Hippocampal formation (tissue), 2 donors: ENCODE data around the gene VAMP3.
"Not testable (repeated sequence)": the region's sequence is repeated elsewhere in the genome, so short reads cannot be mapped to it uniquely, and the experiment has no call there.

Experiments used
- DNase-seq, 2 donors: peaks; one replicate each; lab custom pipeline; 2025; lab: John Stamatoyannopoulos, UW

Gene VAMP3

GRCh38 chr1:7768583-7768982, 2.5 kb upstream of the VAMP3 start:
- DNase-seq, result no peak

GRCh38 chr1:7769673-7770412, 1.3 kb upstream of the VAMP3 start:
- no peak for DNase-seq

- no peak for DNase-seq
Measured at GRCh38 chr1:7770669-7770996, 463 bp upstream of the VAMP3 start.

GRCh38 chr1:7771823-7772299, 765 bp downstream of the VAMP3 start:
- DNase-seq, result no peak

GRCh38 chr1:7777591-7777990, 6.5 kb downstream of the VAMP3 start:
- DNase-seq, result no peak

GRCh38 chr1:7778133-7778628, 7.1 kb downstream of the VAMP3 start:
- no peak for DNase-seq

- DNase-seq, result no peak
Measured at GRCh38 chr1:7780976-7781375, 9.9 kb downstream of the VAMP3 start.

GRCh38 chr1:7781501-7781900, 10.4 kb downstream of the VAMP3 start:
- no peak for DNase-seq

GRCh38 chr1:7781923-7782495, 10.9 kb downstream of the VAMP3 start:
- no peak for DNase-seq

- peak; percentile 56 to 75 for DNase-seq
Measured at GRCh38 chr1:7783178-7783711, 12.1 kb downstream of the VAMP3 start.

- peak; percentile 95 to 99 for DNase-seq
Measured at GRCh38 chr1:7783826-7784491, 12.9 kb downstream of the VAMP3 start, which contains the start of gene PER3. Gene PER3 (plus strand): TSS chr1:7784291. CDS start chr1:7784878, 587 bp downstream.

GRCh38 chr1:7784492-7785071, 13.5 kb downstream of the VAMP3 start:
- peak in 1 of 2 donors; percentile 37 for DNase-seq

- no peak for DNase-seq
Measured at GRCh38 chr1:7785108-7785507, 14.0 kb downstream of the VAMP3 start.

- peak in 1 of 2 donors; percentile 4 for DNase-seq
Measured at GRCh38 chr1:7786795-7787194, 15.7 kb downstream of the VAMP3 start.

GRCh38 chr1:7789828-7790227, 18.7 kb downstream of the VAMP3 start:
- DNase-seq, result no peak

- not testable (repeated sequence) for DNase-seq
Measured at GRCh38 chr1:7791027-7791426, 19.9 kb downstream of the VAMP3 start.

GRCh38 chr1:7795406-7795805, 24.3 kb downstream of the VAMP3 start:
- DNase-seq, result no peak

- DNase-seq, result no peak
Measured at GRCh38 chr1:7805460-7805859, 34.4 kb downstream of the VAMP3 start.

- DNase-seq, result peak in 1 of 2 donors; percentile 4
Measured at GRCh38 chr1:7808253-7808844, 37.3 kb downstream of the VAMP3 start.

- no peak for DNase-seq
Measured at GRCh38 chr1:7809742-7810141, 38.6 kb downstream of the VAMP3 start.

- no peak for DNase-seq
Measured at GRCh38 chr1:7810395-7810794, 39.3 kb downstream of the VAMP3 start.

- no peak for DNase-seq
Measured at GRCh38 chr1:7811476-7811875, 40.4 kb downstream of the VAMP3 start.
